ES-I3 (cell line): ENCODE data around the gene SHISA8.

Source experiments
- H3K36me3 ChIP-seq: 2 replicates; pipeline ENCODE4 v1.6.1; 2013; ENCODE audit warnings: mild to moderate bottlenecking, low read length, control low read depth, moderate library complexity; ENCODE audit not compliant: insufficient read depth
- H3K4me1 ChIP-seq: 2 replicates; pipeline ENCODE4 v1.6.1; 2013; ENCODE audit warnings: mild to moderate bottlenecking, control low read depth, low read length; ENCODE audit not compliant: insufficient read depth
- H3K9ac ChIP-seq: 2 replicates; pipeline ENCODE4 v1.6.1; 2013; ENCODE audit warnings: low read depth, mild to moderate bottlenecking, low read length, moderate library complexity
- H3K9me3 ChIP-seq: 2 replicates; pipeline ENCODE4 v1.6.1; 2013; ENCODE audit warnings: mild to moderate bottlenecking, low read length, moderate library complexity; ENCODE audit not compliant: control insufficient read depth, insufficient read depth

The SHISA8 gene

DNA sequence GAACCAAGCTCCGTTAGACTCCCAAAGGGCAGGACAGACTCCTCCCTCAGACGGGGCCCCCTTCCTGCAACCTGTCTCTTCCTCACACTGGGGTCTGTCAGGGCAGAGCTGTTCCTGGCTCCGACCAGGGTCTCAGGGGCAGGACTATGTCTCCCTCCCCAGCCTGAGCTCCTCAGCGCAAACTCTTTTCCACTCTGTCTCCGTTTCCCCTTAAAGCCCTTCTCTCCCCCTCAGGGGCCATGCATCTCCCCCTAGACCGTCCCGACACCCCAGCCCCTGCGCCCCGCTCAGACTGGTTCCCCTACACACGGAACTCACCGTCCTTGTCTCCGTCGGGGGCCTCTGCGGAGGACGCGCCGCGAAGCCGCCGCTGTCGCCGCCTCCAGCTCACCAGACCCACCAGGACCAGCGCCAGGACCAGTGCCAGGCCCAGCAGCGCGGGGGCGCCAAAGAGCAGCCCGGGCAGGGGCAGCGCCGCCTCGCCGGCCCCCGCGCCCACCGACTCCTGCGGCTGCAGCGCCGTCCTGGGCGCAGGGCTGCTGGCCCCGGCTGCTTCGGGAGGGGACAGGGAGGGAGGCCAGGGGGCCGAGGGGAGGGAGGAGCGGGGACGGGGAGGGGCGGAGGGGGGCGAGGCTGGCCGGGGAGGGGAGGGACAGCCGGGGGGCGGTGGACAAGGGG lies 11.0 kb upstream of the SHISA8 start:
- no peaks in the 10 kb centered on the region for H3K36me3 ChIP-seq
- H3K4me1 ChIP-seq = peaks cover 14% of the 10 kb centered on the region; the same call in 1 of the 2 replicates
- no peaks in the 10 kb centered on the region for H3K9me3 ChIP-seq
- H3K9ac ChIP-seq = peak overlapping the region; percentile 65

DNA sequence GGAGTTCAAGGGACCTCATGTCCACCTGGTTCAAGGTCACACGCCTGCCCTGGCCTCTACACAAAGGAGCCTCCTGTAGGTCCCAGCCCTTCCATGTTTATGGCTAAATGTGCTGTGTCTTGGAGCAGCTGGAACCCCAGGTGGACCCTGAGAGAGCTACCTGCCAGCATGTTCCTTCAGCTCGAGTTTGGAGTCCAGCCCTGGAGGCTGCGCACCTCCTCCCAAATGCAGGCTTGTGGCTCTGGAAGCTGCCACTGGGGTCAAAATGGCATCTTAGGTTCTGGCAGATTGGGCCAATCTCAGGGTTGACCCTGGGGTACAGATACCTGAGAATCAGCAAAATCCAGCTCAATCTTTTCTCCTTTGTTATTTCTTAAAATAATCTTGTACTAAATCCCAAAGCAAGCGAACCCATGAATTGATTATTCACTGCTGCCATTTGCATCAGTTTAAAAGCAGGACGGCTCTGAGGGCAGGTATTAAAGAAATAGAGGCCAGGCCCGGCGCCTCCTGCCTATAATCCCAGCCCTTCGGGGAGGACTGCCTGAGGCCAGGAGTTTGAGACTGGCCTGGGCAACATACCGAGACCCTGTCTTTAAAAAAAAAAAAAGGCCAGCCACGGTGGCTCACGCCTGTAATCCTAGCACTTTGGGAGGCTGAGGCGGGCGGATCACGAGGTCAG lies 8.9 kb upstream of the SHISA8 start:
- H3K9ac ChIP-seq = no peak overlapping the region
- H3K9me3 ChIP-seq = no peaks in the 10 kb centered on the region
- peaks cover 18% of the 10 kb centered on the region; the same call in 1 of the 2 replicates for H3K4me1 ChIP-seq
- no peaks in the 10 kb centered on the region for H3K36me3 ChIP-seq

DNA sequence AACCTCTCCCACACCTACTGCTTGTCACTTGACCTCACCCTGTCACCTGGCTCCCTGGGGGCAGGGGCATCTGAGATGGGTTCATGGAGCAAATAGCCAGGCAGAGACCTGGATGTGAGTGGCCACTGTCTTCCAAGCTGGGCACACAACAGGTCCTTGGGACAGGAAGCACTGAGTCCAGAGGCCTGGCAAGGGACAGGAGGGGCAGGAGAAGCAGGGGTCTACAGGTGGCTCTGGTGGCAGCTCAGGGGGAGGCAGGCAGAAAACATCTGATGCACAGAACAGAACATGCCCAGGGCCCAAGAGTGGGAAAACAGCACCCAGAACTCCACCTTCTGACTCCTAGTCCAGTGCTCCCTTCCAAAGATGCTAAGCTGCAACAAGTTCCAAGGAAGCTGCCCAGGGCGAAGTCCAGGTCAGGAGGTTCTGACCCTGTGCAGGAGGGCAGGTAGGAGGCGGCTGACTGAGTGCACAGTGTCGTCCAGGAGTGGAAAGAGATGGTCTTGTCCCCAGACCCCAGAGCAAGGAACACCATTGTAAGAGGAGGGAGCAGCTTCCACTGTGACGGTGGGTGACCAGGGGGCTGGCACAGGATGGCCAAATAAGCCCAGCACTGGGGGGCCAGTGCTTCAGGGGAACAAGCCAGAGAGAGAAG lies 8.2 kb upstream of the SHISA8 start:
- Histone ChIP-seq H3K4me1 (peaks cover 13% of the 10 kb centered on the region; the same call in 1 of the 2 replicates), H3K9ac (no peak overlapping the region), H3K9me3 (no peaks in the 10 kb centered on the region), H3K36me3 (no peaks in the 10 kb centered on the region)

GRCh38 chr22:41922328-41922727 lies 7.5 kb upstream of the SHISA8 start:
- Histone ChIP-seq H3K9me3 (no peaks in the 10 kb centered on the region), H3K4me1 (peaks cover 14% of the 10 kb centered on the region; the same call in 1 of the 2 replicates), H3K36me3 (no peaks in the 10 kb centered on the region), H3K9ac (no peak overlapping the region)

DNA sequence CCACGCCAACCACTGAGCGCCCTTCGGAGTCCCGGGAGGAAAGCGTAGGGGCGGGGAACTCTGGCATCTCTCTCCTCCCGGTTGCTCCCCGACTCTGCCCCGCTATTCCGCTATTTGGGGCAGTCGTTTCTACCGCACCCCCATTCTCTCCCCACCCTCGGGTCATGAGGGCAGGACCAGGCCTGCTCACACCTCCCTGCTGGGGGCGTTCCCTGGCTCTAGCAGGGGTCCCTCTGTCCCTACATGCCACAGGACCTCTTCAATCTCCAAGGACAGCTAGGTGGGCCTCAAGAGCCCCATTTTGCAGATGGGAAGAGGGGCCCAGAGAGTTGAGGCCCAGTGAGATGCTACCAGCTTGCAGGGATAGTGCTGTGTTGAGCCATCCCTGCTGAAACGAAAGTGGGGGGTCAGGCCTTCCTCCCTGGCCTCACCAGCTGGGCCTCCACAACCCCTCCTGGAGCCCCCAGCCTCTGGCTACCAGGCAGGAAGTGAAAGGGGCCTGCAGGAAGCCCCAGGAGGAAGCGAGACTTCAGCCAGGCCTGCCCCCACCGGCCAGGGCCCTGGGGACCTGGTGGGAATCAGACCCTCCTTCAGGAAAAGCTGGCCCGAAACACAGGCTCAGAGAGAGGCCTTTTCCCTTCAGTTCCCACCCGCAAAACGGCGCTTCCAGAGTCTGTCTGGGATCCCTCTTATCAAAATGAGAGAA lies 5.5 kb upstream of the SHISA8 start:
- Histone ChIP-seq H3K9ac (peak overlapping the region; percentile 67; the same call in 1 of the 2 replicates), H3K36me3 (no peaks in the 10 kb centered on the region), H3K4me1 (peaks cover 23% of the 10 kb centered on the region), H3K9me3 (no peaks in the 10 kb centered on the region)

DNA sequence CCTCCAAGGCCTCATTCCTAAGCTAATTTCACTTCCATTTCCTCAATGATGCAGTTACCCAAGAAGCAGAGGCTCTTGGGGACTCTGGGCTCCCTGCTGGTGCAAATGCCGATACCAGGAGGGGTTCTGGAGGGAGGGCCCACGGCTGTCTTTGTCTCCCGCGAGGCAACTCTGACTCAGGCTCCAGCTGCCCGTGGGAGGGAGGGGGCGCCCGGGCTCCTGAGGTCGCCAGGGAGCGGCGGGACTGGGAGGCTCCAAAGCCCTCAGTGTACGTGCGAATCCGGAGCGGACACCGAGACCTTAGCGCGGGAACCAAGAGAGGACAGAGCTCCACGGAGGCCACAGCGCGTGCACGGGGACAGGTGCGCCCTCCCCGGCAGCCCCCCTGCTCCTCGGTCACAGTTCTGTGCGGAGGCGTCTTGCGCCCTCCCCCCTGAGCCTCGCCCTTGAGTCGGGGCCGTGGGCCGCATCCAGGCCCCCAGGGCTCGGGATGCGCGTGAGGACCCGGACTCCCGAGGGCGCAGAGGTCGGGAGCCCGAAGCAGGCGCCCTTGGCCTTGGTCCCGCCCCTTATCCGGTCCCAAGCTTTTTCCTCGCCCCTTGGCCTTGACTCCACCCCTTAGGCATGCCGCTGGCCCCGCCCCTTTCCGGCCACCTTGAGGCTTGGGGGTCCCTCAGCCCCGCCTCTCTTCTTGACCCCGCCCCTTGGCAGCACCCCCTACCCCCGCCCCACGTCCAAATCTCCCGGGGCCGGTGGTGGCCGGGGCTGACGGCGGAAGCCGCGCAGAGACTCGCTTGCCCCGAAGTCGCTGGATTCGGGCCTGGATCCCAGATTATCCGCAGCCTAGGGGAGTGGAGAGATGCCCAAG lies 4.7 kb upstream of the SHISA8 start:
- Histone ChIP-seq H3K36me3 (no peaks in the 10 kb centered on the region), H3K4me1 (peaks cover 23% of the 10 kb centered on the region), H3K9me3 (no peaks in the 10 kb centered on the region), H3K9ac (peak overlapping the region; percentile 67; the same call in 1 of the 2 replicates)

DNA sequence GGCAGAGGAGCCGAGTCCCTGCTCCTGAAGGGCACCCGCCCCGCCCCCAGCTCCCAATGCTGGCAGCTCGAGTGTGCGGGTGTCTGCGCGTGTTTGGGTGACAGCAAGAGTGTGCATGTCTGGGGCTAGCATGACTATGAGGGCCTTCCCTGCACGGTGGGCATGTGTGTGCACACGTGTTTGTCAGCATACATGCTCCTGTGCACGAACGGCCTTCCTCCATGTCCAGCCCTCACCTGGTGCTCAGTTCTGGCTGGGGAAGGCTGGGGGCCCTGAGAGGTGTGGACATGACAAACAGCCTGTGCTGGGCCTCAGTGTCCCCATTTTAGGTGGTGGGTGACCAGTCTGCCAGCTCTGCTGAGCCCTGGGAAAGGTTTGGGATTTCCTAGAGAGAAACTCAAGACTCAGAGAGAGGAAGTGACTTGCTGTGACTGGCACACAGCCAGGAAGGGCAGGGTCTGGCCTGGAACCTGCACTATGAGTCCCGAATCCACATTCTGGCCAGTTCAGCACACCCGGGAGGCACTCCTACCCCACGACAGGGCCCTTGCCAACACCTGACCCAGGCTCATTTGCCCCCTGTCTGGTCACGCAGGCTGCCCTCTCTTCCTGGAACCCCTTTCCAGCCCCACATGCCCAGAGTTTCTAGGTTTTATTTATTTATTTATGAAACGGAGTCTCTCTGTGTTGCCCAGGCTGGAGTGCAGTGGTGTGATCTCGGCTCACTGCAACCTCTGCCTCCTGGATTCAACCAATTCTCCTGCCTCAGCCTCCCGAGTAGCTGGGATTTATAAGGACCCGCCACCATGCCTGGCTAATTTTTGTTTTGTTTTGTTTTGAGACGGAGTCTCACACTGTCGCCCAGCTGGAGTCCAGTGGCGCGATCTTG lies 3.3 kb upstream of the SHISA8 start:
- H3K9ac ChIP-seq = no peak overlapping the region
- H3K36me3 ChIP-seq = no peaks in the 10 kb centered on the region

GRCh38 chr22:41917375-41917902 lies 2.6 kb upstream of the SHISA8 start:
- H3K9me3 ChIP-seq = no peaks in the 10 kb centered on the region
- peaks cover 23% of the 10 kb centered on the region for H3K4me1 ChIP-seq
- H3K36me3 ChIP-seq = no peaks in the 10 kb centered on the region
- H3K9ac ChIP-seq = no peak overlapping the region

More for the DNA sequence above, 3.3 kb upstream of the SHISA8 start:
- no peaks in the 10 kb centered on the region for H3K9me3 ChIP-seq
- peaks cover 23% of the 10 kb centered on the region for H3K4me1 ChIP-seq

GRCh38 chr22:41916745-41917358 lies 2.0 kb upstream of the SHISA8 start:
- Histone ChIP-seq H3K36me3 (no peaks in the 10 kb centered on the region), H3K9me3 (no peaks in the 10 kb centered on the region), H3K9ac (no peak overlapping the region), H3K4me1 (peaks cover 23% of the 10 kb centered on the region)

DNA sequence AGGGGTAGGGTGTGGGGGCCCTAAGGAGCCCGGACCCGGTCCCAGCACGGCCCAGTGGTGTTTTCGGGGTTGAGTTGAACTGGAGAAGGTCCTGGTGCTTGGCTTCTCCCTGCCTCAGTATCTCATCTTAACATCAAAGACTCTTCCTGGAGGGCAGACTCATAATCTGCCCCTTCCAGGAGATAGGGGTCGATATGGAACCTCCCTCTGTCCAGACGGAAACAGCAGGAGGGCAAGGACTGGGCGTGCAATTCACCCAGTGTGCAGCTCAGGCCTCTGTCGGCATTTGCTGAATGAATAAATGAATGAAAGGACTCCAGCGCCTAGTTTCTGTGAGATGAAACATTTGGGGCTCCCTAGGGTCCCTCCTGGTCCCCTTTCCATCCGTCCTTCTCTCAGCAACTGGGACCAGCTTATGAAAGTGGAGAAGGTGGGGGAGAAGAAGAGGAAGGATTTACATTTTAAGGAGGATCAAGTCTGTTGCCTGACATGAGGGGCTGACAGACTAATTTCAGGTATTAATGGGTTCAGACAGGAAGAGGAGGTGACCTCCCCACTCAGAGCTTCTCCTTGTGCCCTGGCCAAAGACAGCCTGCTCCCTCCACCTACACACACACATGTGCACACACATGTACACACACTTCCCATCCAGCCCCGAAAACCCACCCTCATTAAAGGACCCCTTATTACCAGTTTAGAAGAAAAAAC lies 1.1 kb upstream of the SHISA8 start:
- Histone ChIP-seq H3K9me3 (no peaks in the 10 kb centered on the region), H3K9ac (peak overlapping the region; percentile 44; the same call in 1 of the 2 replicates), H3K36me3 (no peaks in the 10 kb centered on the region), H3K4me1 (peaks cover 23% of the 10 kb centered on the region)

DNA sequence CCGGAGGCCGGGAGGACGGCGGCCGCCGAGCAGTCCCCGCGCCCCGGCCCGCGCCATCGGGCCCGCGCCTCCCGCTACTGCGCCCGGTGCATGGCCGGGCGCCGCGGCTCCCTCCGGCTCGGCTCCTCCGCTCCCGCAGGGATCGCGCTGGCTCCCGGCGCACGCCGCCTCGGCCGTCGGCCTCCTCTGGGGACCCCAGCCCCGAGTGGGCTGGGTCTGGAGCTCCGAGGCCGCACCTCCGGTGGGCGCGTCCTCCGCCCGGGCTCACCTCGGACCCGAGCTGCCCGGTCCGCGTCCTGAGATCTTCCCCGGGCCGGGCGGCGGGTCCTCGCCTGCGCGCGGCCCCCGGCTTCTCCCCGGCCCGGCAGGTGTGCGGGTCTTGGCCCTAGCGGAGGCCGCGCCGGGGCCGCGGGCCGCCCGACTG lies 251 bp downstream of the SHISA8 start:
- peaks cover 16% of the 10 kb centered on the region for H3K4me1 ChIP-seq
- H3K9ac ChIP-seq = peak overlapping the region; percentile 44; the same call in 1 of the 2 replicates
- no peaks in the 10 kb centered on the region for H3K9me3 ChIP-seq
- no peaks in the 10 kb centered on the region for H3K36me3 ChIP-seq
